ENCODE measurements around the gene ACTBL2.
"Not testable (repeated sequence)": the region's sequence is repeated elsewhere in the genome, so short reads cannot be mapped to it uniquely, and the experiment has no call there.

Gene ACTBL2

DNA sequence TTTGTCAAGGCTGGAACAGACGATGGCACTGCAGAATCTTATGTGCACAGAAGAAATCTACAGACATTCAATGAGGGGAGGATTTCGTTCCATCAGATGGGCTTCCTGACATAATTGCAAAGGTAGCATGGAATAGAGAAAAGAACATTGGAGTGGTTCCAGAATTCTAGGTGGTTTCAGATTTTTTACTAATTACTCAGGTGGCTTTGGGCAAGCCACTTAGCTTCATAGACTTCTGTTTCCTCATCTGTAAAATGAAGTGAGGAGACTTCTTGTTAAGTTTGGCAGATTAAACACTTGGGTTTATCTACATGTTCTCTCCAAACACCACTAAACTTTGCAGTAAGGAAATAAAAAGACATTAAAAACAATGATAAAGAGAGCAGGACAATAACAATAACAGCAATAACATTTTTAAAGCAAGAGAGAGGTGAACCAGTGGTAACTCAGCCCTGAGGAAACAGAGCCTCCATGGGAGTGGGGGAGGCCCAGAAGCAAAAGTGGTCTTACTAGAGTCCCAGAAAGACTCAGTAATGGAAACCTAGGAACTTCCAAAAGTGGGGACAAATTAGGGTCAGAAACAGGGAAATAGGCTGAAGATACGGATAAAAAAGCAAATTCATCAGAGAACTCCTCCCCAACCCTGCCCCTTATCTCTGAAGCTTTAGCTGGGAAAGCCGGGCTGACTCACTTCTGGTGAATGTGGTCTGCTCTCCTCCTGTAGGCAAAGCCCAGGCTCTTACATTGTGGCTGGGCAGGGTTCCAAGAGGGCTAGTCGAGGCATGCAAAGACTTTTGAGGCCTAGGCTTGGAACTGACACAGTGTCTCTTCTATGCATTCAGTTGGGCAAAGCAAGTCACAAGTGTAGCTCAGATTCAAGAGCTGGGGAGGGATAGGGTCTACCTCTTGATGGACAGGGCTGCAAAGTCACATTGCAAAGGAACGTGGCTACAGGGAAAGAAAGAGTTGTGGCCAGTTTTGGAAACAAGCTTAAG is 11.8 kb upstream of the ACTBL2 start:
- DNase-seq, result no peak

DNA sequence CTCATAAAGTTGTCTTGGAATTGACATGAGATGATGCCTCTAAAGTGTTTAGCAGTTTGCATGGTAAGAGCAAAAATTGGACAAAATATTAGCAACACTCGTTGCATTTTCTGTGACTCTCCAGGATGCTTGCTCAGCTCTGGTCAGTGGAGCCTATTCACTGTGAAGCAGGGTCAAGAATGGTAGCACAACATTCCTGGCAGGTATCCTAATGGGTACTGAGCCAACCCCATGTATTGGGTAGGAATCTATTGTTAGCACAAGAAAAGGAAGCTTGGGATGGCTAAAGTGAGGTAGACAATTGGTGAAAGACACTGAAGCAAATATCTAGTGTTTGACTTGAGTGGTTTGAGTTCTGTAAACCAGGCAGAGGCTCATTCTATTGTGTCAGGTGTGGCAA is 10.4 kb upstream of the ACTBL2 start:
- no peak for DNase-seq

DNA sequence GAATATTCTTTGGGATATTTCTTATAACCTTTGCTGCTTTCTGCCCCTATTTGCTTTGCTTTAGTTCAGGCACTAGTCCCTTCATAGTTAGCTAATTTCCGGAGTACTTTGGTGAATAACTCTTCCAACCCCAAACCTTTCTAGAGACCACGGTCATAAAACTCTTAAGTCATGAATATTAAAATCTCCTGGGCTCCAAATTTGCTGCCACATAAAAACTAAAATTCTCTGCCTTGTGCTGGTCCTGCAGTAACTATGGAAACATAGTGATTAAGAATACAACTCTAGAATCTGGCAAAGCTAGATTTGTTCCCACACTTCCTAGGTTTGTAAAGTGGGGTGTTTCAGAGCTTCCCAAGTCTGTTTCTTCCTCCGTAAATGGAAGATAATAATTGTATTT is 10.0 kb upstream of the ACTBL2 start:
- DNase-seq, result no peak

DNA sequence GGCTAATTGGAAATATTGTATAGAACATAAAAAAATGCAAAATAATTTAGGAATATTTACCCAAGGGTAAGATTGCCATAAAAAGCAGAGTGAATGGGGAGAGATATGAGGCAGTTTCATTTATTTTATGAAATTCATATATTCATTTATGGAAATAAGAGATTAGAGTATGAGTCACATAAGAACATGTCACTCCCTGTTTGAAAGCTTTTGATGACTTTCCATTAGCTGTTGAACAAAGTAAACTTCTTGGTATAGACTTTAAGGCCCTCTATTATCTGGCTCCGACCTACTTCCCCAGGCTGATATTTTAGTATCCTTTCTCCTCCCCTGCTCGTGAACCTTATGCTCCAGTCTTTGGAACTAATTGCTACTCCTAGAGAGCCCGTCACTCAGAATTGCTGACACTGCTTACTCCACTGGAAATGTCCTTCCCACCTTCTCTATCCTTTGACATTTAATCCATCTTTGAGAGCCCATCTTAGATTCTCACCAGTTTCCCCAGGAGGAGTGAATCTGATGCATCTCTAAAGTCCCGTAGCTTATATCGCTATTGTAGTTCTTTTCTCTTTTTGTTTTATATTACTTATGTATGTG is 8.9 kb upstream of the ACTBL2 start:
- DNase-seq, result no peak

DNA sequence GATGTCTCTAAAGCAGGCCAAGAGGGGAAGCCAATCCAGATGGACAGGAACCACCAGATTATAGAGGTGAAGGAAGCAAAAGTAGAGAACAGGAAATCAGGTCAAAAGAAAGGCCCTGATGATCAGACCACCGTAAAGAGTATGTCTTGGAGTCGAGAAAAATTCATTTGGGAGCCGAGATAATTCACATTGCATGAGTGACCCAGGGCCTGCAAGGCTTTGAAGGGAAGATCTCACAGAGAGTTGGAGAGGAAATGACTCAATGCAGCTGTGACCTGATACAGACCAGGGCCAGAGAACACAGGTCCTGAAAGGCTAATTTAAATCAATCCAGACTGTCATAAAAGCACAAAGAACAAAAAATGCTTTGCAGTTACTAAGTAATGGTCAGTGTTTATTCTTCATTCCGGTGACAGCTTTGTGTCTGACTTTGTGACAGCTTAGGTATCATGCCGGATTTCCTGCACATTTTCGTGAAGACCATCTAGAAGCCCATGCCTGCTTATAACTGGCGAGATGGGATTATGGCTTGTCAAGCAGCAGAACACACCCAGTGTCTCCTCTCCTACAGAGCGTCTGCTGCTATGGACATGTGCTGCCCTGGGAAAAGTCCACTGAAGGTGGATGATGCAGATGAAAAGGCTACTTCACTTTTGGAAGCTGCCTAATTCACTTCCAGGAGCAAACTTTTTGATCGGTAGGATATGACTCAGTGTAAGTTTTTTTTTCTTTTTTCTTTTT is 5.8 kb upstream of the ACTBL2 start:
- DNase-seq, result no peak

DNA sequence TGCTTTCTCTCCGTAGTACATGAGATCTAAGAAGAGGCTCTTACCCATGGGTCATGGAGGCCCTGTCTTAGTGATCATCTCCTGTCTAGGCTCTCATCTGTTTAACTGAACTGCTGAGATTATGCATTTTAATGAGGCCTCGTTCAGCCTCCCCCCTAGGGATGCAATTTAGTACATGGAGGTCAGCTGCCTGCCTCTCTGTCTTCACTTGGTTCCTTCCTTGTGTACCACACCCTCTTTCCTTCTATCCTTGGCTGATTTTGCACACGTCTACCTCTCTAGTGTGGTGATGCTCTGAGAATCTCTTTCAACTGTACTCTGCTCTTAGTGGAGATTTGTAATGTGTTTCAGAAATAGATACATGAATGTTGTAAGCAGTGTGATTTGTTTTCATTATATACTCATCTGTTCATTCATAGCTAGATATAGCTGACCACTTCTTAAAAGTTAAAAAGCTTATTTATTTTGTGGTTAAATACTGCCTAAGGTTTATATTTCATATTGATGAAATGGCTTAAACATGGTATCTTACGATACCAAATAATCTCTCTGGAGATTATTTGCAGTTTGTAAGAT is 3.5 kb upstream of the ACTBL2 start:
- no peak for DNase-seq

DNA sequence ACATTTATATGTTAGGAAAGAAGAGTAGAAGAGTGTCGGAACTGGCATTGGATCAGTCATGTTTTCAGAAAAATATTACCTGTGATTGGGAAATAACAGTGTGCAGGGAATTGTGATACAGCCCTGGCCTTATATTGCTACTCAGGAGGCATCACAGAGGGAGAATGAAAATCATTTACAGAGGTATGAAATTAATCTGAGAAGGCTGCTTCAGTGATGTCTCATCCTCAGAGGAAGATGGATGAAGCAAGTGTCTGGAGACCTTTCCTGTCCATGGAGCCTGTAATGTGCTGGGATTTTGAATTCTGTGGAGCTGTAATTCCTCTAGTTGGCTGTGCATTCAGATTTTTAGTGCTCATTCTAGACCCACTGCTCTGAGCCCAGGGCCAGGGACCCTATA is 3.8 kb downstream of the ACTBL2 start:
- DNase-seq, result no peak

DNA sequence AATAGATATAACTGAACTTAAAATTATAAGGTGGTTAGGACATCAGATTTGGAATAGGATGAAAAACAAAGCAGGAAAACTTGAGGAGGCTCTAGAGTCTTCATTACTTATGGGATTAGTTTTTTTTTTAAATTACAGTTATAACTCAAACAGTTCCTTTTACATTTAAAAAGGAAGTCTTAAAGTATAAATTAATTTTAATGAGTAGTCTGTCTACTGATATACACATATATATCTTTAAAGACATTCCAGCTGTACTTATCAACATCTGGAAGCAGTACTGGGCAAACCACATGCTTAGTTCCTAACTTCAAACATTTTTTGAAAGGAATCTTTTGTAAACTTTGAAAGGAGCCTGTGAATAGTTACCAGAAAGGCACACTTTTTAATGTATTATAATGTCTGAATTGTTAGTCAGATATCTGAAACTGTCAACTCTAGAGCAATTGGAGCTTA is 6.0 kb downstream of the ACTBL2 start:
- DNase-seq, result no peak

DNA sequence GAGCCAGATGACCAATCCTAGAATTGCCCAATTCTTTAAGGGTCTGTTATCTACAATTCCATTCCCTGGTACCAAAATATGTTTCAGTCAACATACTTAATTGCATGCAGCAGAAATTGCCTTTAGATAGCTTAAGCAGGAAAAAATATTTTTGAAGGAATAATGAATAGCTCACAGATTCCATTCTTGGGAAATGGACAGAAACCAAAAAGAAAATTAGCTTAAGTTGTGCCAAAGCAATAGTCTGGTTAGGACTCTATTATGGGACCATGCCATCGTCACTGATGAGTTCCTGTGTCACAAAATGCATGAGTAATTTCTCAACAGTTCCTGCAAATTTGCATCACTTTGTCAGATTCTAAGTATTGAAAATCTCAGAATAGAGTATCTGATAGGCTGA is 12.3 kb downstream of the ACTBL2 start:
- no peak for DNase-seq

DNA sequence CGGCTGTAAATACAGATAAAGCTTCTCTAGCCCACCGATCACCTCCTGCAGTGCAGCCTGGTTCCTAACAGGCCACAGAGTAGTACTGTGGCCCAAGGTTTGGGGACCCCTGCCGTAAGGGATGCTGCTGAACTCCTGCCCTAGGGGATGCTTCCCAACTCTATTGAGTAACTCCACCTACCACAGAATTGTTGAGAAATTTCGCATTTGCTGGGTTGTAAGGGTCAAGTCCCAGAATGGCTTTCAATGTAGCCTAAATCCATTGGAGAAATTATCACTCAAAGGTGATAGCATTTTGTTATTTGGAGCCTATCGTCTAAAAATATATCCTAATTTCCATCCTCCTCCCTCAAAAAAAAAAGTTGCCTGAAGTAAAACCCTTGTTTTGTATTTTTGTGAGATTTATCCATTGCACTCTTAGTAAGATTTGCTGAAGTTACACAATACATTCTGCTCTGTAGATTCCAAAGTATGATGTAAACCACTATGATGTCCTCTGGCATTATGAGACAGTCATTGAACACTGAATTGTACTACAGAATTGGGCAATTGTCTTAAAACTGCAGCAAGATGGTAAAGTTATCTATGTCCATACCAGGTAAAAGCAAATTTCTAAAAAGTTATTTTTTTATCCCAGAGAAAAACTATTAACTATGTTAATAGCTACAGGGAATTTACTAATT is 14.0 kb downstream of the ACTBL2 start:
- no peak for DNase-seq

DNA sequence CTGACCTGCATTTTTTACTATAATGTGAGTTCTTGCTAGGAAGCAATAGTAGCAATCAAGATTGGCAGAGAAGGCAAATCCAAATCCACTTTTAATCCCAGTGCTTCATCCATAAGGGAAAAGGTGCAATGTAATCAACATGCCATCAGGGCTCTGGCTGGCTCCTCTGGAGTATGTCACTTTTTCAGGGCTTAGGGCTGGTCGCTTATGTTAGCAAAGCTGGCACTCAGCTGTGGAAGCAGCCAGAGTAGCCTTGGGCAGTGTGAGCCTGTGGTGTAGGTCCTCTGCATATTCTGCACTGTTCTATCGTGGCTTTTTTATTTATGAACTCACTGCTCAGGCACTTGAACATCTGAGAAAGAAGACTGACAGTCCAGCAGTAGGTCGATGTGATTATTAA is 16.1 kb downstream of the ACTBL2 start:
- DNase-seq, result no peak

DNA sequence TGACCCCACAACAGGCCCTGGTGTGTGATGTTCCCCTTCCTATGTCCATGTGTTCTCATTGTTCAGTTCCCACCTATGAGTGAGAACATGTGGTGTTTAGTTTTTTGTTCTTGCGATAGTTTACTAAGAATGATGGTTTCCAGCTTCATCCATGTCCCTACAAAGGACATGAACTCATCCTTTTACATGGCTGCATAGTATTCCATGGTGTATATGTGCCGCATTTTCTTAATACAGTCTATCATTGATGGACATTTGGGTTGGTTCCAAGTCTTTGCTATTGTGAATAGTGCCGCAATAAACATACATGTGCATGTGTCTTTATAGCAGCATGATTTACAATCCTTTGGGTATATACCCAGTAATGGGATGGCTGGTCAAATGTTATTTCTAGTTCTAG is 22.6 kb downstream of the ACTBL2 start:
- DNase-seq, result not testable (repeated sequence)

DNA sequence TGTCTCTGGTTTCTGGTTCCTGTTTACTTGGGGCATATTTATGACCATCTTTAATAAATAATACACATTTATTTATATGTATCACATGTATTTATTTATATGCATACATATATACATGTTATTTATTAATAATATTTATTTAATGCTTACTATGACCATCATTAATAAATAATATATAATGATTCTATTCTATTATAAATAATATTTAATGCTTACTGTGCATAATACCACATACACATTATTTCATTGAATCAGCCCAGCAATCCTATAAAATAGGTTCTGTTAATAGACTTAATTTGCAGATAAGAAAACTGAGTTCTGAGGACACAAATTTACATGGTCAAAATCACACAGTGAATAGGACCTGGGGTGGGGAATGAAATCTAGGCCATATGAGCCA is 24.2 kb downstream of the ACTBL2 start:
- DNase-seq, result no peak

DNA sequence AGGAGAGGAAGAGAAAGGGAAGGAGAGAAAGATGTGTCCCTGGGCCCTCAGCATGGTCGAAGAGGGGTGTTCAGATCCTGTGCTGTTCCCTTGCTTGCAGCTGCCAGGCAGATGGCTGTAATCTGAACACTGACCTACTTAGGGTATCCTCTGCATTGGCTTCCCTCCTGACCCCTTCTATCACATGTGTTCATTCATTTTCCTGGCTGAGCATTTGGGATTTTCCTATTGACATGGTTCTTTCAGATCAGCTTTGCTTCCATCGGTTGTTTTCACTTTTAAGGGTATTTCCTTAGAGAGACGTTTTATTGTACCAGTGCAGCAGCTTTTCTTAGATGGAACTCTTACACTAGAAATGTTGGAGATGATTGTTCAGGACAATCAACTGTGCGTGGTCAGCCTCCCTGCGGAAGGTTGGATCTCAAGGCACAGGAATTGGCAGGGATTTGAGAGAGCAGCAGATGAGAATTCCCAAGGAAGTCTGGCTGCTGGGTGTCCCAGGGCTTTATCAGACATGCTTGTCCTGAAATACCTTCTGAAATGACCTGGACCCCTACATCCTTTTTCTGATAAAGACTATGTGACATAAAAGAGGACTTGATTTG is 26.0 kb downstream of the ACTBL2 start:
- DNase-seq, result no peak

DNA sequence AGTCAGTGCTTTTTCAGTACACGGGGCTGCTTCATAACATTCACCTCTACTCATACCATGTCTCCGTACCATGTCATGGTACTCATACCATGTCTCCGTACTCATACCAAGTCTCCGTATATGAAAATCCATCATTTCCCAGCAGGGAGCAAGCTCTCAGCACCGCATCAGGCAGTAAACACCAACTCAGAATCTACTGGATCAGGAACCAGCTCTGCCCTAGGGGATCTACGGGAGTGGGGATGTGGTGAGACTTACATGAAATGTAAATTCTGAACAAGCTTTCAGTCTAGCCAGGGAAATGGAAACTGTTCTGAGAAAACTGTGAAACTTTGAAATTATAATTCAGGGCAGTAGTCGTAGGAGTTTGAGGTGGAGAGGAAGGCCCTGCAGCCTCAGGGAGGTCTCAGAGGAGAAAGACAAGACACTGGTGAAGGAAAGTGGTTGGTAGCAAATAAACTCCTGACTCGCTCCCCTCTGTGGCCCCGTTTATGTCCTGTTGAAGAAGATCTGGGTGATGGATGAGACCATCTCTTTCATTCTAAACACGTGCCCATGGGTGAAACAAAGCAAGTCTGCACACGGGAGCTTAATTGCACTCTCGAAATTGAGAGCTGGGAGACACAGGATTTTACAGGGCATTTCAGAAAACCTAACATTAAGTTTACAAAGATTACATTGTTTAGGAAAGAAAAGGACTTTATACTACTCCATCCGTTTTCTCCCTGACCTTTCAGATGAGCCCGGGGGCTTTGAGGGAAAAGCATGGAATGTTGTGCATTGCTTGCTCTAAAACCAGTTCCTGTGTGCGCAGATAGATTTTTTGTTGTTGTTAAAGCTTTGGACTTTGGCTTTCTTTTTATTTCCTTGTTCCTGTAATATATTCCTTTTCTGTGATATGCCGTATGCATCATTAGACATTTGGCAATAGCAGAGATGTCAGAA is 26.8 kb downstream of the ACTBL2 start:
- no peak for DNase-seq

DNA sequence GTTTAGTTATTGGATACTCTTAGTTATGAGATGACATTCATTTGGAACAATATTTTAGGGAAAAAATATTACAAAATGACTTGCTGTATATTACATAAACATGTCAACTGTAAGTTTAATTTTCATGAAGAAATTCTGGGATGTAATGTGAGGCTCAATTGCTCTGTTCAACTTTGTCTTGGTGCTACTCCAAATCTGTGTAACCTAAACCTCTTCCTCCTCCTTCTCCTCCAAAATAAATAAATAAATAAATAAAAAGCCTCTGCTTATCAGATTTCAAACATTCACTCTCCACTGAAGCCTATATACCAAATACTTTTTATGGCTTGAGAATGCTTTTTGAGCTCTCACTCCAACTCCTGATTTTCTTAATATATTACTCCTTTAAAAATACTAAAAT is 27.7 kb downstream of the ACTBL2 start:
- no peak for DNase-seq

DNA sequence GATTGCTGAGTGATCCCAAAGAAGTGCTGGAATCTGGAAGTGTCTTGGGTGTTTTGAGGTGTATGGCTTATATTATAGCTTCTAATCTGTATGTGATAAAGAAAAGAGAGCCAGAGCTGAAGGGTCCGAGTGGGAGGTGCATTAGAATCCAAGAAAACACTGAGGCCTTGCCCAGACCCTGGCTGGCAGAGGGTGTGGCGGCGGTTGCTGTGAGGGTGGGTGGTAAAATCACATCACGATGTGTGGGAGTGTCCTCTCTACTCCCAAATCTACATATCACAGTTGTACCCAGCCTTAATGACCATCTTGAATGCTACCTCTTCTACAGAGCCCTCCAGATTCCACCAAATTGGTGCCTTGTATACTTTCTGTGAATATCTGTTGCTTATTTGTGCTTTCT is 28.9 kb downstream of the ACTBL2 start:
- no peak for DNase-seq

DNA sequence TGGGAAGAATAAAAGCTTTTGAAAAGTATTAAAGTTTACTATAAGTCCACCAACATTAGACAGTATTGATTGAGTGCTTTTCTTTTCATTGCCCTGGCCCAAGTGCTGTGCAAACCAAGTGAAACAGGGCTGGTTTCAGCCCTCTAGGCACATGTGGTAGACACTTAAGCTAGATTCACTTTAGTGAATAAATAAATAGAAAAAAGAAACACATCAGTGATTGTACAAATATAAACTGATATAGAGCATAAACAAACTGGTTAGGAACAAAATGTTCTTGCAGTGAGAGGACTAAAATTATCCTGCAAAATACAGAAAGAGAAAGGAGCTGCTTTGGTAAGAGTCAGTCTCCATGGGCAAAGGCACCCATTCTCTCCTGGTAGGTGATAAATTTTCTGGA is 29.7 kb downstream of the ACTBL2 start:
- DNase-seq, result no peak

DNA sequence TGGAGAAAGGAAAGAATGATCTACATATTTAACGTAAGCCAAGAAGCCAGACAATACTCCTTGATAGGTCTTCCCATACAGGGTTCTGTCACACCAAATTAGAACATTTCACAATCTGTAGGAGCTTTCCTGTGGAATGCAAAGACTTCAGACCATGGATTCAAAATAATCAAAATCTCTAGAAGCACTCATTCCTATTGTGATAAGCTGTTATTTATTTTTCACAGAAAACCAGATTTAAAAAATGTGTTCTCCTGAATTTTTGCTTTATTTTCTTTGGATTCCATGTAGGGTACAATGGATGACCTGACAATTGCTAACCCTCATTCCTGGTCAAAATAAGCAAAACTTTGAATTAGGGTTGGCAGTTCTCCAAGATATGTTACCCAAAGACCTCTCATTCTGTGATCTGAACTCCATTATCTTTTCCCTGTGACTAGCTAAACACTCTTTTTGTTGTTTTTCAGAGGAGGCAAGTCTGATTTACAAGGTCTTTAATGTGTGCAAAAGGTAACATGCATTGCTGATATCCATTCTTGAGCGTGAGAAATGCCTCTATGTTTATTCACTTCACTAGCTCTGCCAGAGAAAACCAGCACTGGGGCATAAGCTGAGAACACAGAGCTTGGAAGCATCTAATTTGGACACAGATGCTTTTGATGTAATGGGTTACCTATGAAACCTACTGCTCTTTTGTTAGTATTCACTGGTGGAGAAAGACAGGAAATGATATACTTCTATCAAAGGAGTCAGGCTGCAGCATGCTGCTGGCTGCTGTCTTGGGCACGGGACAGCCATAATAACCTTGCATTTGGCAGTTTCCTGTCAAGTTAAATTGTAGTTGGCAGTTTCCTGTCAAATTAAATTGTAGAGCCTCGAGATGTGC is 31.4 kb downstream of the ACTBL2 start:
- peak in 4 of 6 experiments; percentile 1 to 53 (median 46) for DNase-seq

DNA sequence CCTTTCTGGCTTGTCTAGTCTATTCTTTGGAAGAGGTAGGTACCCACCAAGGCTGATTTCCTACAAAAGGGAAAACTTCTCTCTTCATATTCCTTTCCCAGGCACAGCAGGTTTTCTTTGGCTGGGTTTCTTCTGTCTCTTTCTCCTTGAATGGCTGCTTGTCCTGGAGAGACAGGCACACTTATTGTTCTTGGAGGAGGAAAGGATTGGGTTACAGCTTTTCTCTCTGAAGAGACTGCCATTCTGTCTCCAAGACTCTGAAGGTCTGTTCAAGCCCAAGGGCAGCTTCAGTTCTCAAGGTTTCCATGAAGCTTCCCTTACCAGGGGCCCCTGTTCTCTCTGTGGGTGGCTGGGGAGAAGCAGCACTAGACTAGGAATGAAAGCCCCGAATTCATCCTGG is 33.9 kb downstream of the ACTBL2 start:
- no peak for DNase-seq

Measured in stimulated activated naive CD4-positive, alpha-beta T cell (primary cell).